HEK293 (cell line): ENCODE measurements around the gene RBM17.
"Not testable (repeated sequence)": the region's sequence is repeated elsewhere in the genome, so short reads cannot be mapped to it uniquely, and the experiment has no call there.

Experiments
- PATZ1 ChIP-seq: fragments of 450-650 bp; formaldehyde crosslinking; IDR thresholded peaks from 2 replicates; pipeline ENCODE4 v1.5.1; 2016; ENCODE audit warnings: missing biosample characterization, missing genetic modification characterization
- SALL2 ChIP-seq: fragments of 450-650 bp; formaldehyde crosslinking; IDR thresholded peaks from 2 replicates; pipeline ENCODE4 v1.5.0; 2017; ENCODE audit warnings: missing biosample characterization, mild to moderate bottlenecking, missing genetic modification characterization, borderline replicate concordance
- YY2 ChIP-seq: fragments of 450-650 bp; formaldehyde crosslinking; IDR thresholded peaks from 2 replicates; pipeline ENCODE4 v1.5.1; 2016; ENCODE audit warnings: missing biosample characterization, missing genetic modification characterization
- ZBTB21 ChIP-seq: fragments of 450-650 bp; formaldehyde crosslinking; IDR thresholded peaks from 2 replicates; pipeline ENCODE4 v1.5.1; 2017; ENCODE audit warnings: missing biosample characterization, missing genetic modification characterization
- ZNF112 ChIP-seq: fragments of 450-650 bp; formaldehyde crosslinking; IDR thresholded peaks from 2 replicates; pipeline ENCODE4 v1.5.0; 2017; ENCODE audit warnings: missing biosample characterization, missing genetic modification characterization
- ZNF223 ChIP-seq: fragments of 450-650 bp; formaldehyde crosslinking; IDR thresholded peaks from 2 replicates; pipeline ENCODE4 v1.5.1; 2016; ENCODE audit warnings: missing biosample characterization, missing genetic modification characterization
- ZNF518A ChIP-seq: fragments of 450-650 bp; formaldehyde crosslinking; conservative IDR thresholded peaks from 2 replicates; pipeline ENCODE4 v1.5.1; 2016; ENCODE audit warnings: low read depth, missing biosample characterization, missing genetic modification characterization
- ZNF530 ChIP-seq: fragments of 450-650 bp; formaldehyde crosslinking; IDR thresholded peaks from 2 replicates; pipeline ENCODE4 v1.5.1; 2016; ENCODE audit warnings: low read depth, missing biosample characterization, missing genetic modification characterization
- ZNF623 ChIP-seq: fragments of 450-650 bp; formaldehyde crosslinking; IDR thresholded peaks from 2 replicates; pipeline ENCODE4 v1.5.1; 2016; ENCODE audit warnings: missing biosample characterization, missing genetic modification characterization
- ZNF660 ChIP-seq: fragments of 450-650 bp; IDR thresholded peaks from 2 replicates; pipeline ENCODE4 v1.5.1; 2018; ENCODE audit warnings: missing biosample characterization, mild to moderate bottlenecking, missing genetic modification characterization
- ZSCAN16 ChIP-seq: fragments of 450-650 bp; formaldehyde crosslinking; IDR thresholded peaks from 2 replicates; pipeline ENCODE4 v1.5.1; 2016; ENCODE audit warnings: missing biosample characterization, missing genetic modification characterization
- TF ChIP-seq, protein P1 (sequence below): fragments of 450-650 bp; formaldehyde crosslinking; IDR thresholded peaks from 2 replicates; pipeline ENCODE4 v1.5.1; 2016; ENCODE audit warnings: missing biosample characterization, missing genetic modification characterization

GRCh38 chr10:6043377-6043776 lies 45.5 kb upstream of the RBM17 start:
- TF ChIP-seq ZSCAN16 (tag by site-specific recombination); ZNF112 (tag by site-specific recombination); PATZ1; ZNF518A (tag by site-specific recombination); ZBTB21 (tag by site-specific recombination); SALL2 (tag by site-specific recombination); YY2 (tag by site-specific recombination); ZNF530 (tag by site-specific recombination); ZNF660 (tag by site-specific recombination); ZNF223 (tag by site-specific recombination); ZNF623 (tag by site-specific recombination): not testable (repeated sequence)
- TF ChIP-seq, protein P1, sequence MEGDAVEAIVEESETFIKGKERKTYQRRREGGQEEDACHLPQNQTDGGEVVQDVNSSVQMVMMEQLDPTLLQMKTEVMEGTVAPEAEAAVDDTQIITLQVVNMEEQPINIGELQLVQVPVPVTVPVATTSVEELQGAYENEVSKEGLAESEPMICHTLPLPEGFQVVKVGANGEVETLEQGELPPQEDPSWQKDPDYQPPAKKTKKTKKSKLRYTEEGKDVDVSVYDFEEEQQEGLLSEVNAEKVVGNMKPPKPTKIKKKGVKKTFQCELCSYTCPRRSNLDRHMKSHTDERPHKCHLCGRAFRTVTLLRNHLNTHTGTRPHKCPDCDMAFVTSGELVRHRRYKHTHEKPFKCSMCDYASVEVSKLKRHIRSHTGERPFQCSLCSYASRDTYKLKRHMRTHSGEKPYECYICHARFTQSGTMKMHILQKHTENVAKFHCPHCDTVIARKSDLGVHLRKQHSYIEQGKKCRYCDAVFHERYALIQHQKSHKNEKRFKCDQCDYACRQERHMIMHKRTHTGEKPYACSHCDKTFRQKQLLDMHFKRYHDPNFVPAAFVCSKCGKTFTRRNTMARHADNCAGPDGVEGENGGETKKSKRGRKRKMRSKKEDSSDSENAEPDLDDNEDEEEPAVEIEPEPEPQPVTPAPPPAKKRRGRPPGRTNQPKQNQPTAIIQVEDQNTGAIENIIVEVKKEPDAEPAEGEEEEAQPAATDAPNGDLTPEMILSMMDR (tag by site-specific recombination), result not testable (repeated sequence)
